GM19463 (cell line): Measurements from ENCODE around the gene ARID1B.
"Not testable (repeated sequence)": the region's sequence is repeated elsewhere in the genome, so short reads cannot be mapped to it uniquely, and the experiment has no call there.

Source experiments
- ATAC-seq: cut with Tn5 transposase; IDR thresholded peaks from one replicate; pipeline ENCODE4 v1.9.1; 2021; ENCODE audit warnings: mild to moderate bottlenecking, moderate library complexity; ENCODE audit not compliant: unreplicated experiment

The ARID1B gene

GRCh38 chr6:156980515-156980914 lies 203.3 kb downstream of the ARID1B start:
- ATAC-seq, result no peak

GRCh38 chr6:156980948-156981347 lies 203.8 kb downstream of the ARID1B start:
- no peak for ATAC-seq

- no peak for ATAC-seq
These were observed 205.0 kb downstream of the ARID1B start for GRCh38 chr6:156982168-156982567.

- ATAC-seq, result not testable (repeated sequence)
These were observed 205.7 kb downstream of the ARID1B start for GRCh38 chr6:156982864-156983263.

- peak; percentile 35 for ATAC-seq
These were observed 207.1 kb downstream of the ARID1B start for GRCh38 chr6:156984178-156984738.

- ATAC-seq, result no peak
These were observed 208.1 kb downstream of the ARID1B start for GRCh38 chr6:156985309-156985708.

- peak; percentile 67 for ATAC-seq
These were observed 211.3 kb downstream of the ARID1B start for GRCh38 chr6:156988276-156989158.

GRCh38 chr6:156989159-156989806 lies 212.1 kb downstream of the ARID1B start:
- ATAC-seq, result no peak

- no peak for ATAC-seq
These were observed 215.0 kb downstream of the ARID1B start for GRCh38 chr6:156992020-156992804.

GRCh38 chr6:156993713-156994112 lies 216.5 kb downstream of the ARID1B start:
- no peak for ATAC-seq

GRCh38 chr6:156994215-156995076 lies 217.3 kb downstream of the ARID1B start:
- no peak for ATAC-seq

- no peak for ATAC-seq
These were observed 218.3 kb downstream of the ARID1B start for GRCh38 chr6:156995502-156995901.

- ATAC-seq, result no peak
These were observed 219.1 kb downstream of the ARID1B start for GRCh38 chr6:156996265-156996664.

GRCh38 chr6:156998794-156999330 lies 221.7 kb downstream of the ARID1B start:
- ATAC-seq, result no peak

GRCh38 chr6:156999762-157000161 lies 222.6 kb downstream of the ARID1B start:
- ATAC-seq, result no peak

- no peak for ATAC-seq
These were observed 224.5 kb downstream of the ARID1B start for GRCh38 chr6:157001716-157002115.

- no peak for ATAC-seq
These were observed 225.6 kb downstream of the ARID1B start for GRCh38 chr6:157002774-157003173.

GRCh38 chr6:157005940-157006339 lies 228.8 kb downstream of the ARID1B start:
- ATAC-seq, result no peak

- ATAC-seq, result no peak
These were observed 231.4 kb downstream of the ARID1B start for GRCh38 chr6:157008568-157008967.

GRCh38 chr6:157012355-157012754 lies 235.2 kb downstream of the ARID1B start:
- ATAC-seq, result no peak
